GM23338 (cell line): Measurements from ENCODE around the gene NUP160.

Experiments
- CTCF ChIP-seq, 2 experiments: fragments of 200-600 bp in 1 of 2; sonication (generic) in 1 of 2; conservative IDR thresholded peaks; 2 replicates each; pipeline versions ENCODE4 v1.5.1 to v1.6.1; 2016 to 2017; ENCODE audit warnings: antibody characterized with exemption in 2 of 2, low read depth in 2 of 2, mild to moderate bottlenecking in 2 of 2, moderate library complexity in 1 of 2
- EZH2 ChIP-seq: fragments of 200-600 bp; sonication (generic); IDR thresholded peaks from one replicate; pipeline ENCODE4 v1.8.0; 2017; ENCODE audit warnings: antibody characterized with exemption, mild to moderate bottlenecking, low read depth; ENCODE audit not compliant: unreplicated experiment
- EZH2phosphoT487 ChIP-seq: fragments of 200-600 bp; sonication (generic); IDR thresholded peaks from one replicate; pipeline ENCODE4 v1.8.1; 2018; ENCODE audit warnings: antibody characterized with exemption; ENCODE audit not compliant: unreplicated experiment
- JUNB ChIP-seq: IDR thresholded peaks from one replicate; pipeline ENCODE4 v1.6.1; 2016; ENCODE audit warnings: antibody characterized with exemption; ENCODE audit not compliant: unreplicated experiment
- NANOG ChIP-seq: IDR thresholded peaks from 2 replicates; pipeline ENCODE4 v1.6.1; 2016; ENCODE audit warnings: antibody characterized with exemption, borderline replicate concordance
- POLR2AphosphoS5 ChIP-seq: IDR thresholded peaks from 2 replicates; pipeline ENCODE4 v1.6.1; 2016; ENCODE audit warnings: antibody characterized with exemption, low read depth
- REST ChIP-seq: IDR thresholded peaks from one replicate; pipeline ENCODE4 v1.6.1; 2018; ENCODE audit warnings: antibody characterized with exemption; ENCODE audit not compliant: unreplicated experiment

GRCh38 chr11:47843361-47844055 lies 4.6 kb downstream of the NUP160 start:
- TF ChIP-seq CTCF (conservative IDR thresholded peaks at IDR 0.05; ENCODE audit: low read depth in 2 of 2) (no peak), POLR2AphosphoS5 (no peak), NANOG (no peak), EZH2 (no peak), REST (no peak), JUNB (no peak), EZH2phosphoT487 (no peak)
